HepG2 (cell line): ENCODE data around the gene ITGB2. TPM values are rescaled to one million over a fixed set of nuclear protein-coding genes. Genes with fewer than 3 reads are reported as not detected.

Experiments used
- CEBPG ChIP-seq: IDR thresholded peaks from 2 replicates; pipeline ENCODE4 v1.6.1; 2016
- CHCHD3 ChIP-seq: sonication (generic); formaldehyde crosslinking; IDR thresholded peaks from 2 replicates; pipeline ENCODE4 v1.8.0; 2022; ENCODE audit warnings: mild to moderate bottlenecking, missing genetic modification reagents, moderate library complexity
- FOXA3 ChIP-seq: IDR thresholded peaks from 2 replicates; pipeline ENCODE4 v1.6.1; 2016; ENCODE audit warnings: missing genetic modification reagents, missing compliant biosample characterization
- HES4 ChIP-seq: sonication (generic); formaldehyde crosslinking; IDR thresholded peaks from 2 replicates; pipeline ENCODE4 v1.9.0; 2021; ENCODE audit warnings: mild to moderate bottlenecking, missing genetic modification reagents, borderline replicate concordance
- JARID2 ChIP-seq: sonication (generic); formaldehyde crosslinking; IDR thresholded peaks from 2 replicates; pipeline ENCODE4 v1.8.1; 2023; ENCODE audit warnings: missing genetic modification reagents, inconsistent platforms; ENCODE audit not compliant: insufficient replicate concordance
- NR2F1 ChIP-seq, 2 experiments: fragments of 450-650 bp in 1 of 2; formaldehyde crosslinking in 1 of 2; IDR thresholded peaks; 2 replicates each; pipeline versions ENCODE4 v1.5.0 to v1.6.1; 2016 to 2020; ENCODE audit warnings: mild to moderate bottlenecking in 1 of 2, missing compliant biosample characterization in 1 of 2, missing genetic modification reagents in 1 of 2, moderate library complexity in 1 of 2
- PRMT3 ChIP-seq: sonication (generic); formaldehyde crosslinking; IDR thresholded peaks from 2 replicates; pipeline ENCODE4 v1.8.1; 2022; ENCODE audit warnings: low read depth, mild to moderate bottlenecking, moderate library complexity, missing genetic modification reagents, borderline replicate concordance
- ZNF138 ChIP-seq: sonication (generic); formaldehyde crosslinking; IDR thresholded peaks from 2 replicates; pipeline ENCODE4 v1.5.0; 2020; ENCODE audit warnings: mild to moderate bottlenecking, low read depth, missing genetic modification reagents
- ZNF430 ChIP-seq: sonication (generic); formaldehyde crosslinking; IDR thresholded peaks from 2 replicates; pipeline ENCODE4 v1.9.0; 2021; ENCODE audit warnings: mild to moderate bottlenecking, missing genetic modification reagents
- ZNF558 ChIP-seq: sonication (generic); formaldehyde crosslinking; IDR thresholded peaks from 2 replicates; pipeline ENCODE4 v1.9.0; 2022; ENCODE audit warnings: mild to moderate bottlenecking, missing genetic modification reagents, borderline replicate concordance
- ZNF567 ChIP-seq: sonication (generic); formaldehyde crosslinking; IDR thresholded peaks from 2 replicates; pipeline ENCODE4 v1.8.1; 2023; ENCODE audit warnings: mild to moderate bottlenecking, missing genetic modification reagents, borderline replicate concordance
- ZNF598 ChIP-seq: sonication (generic); formaldehyde crosslinking; IDR thresholded peaks from 2 replicates; pipeline ENCODE4 v1.5.1; 2020; ENCODE audit warnings: mild to moderate bottlenecking, missing genetic modification reagents, borderline replicate concordance
- ZXDC ChIP-seq: sonication (generic); formaldehyde crosslinking; IDR thresholded peaks from 2 replicates; pipeline ENCODE4 v1.5.0; 2020; ENCODE audit warnings: mild to moderate bottlenecking, missing genetic modification reagents
- polyA plus RNA-seq, 8 experiments: library from polyadenylated mRNA; depleted of rRNA in 3 of 8; stranded (reverse) in 7 of 8; unstranded in 1 of 8; fragments of >200 nt; fragmentation: Illumina TruSeq in 4 of 8; extraction: Trizol in 4 of 8; gene quantifications; 2 replicates each; pipeline versions ENCODE4 v1.2.1 to v1.2.3, GENCODE V29; 2011 to 2016; ENCODE audit warnings: low read depth in 4 of 8, missing spikeins in 1 of 8, mixed read lengths in 1 of 8; ENCODE audit not compliant: insufficient read depth in 1 of 8
- total RNA-seq, 5 experiments: library from RNA; depleted of rRNA; stranded (reverse); fragments of >200 nt; fragmentation: Illumina TruSeq; extraction: Trizol; gene quantifications; 2 replicates each; pipeline ENCODE4 v1.2.3, GENCODE V29; 2016; ENCODE audit warnings: low read depth in 1 of 5
- TF ChIP-seq, protein P1 (sequence below): sonication (generic); formaldehyde crosslinking; IDR thresholded peaks from 2 replicates; pipeline ENCODE4 v1.5.1; 2020; ENCODE audit warnings: mild to moderate bottlenecking, missing genetic modification reagents
- TF ChIP-seq, protein P2 (sequence below): sonication (generic); formaldehyde crosslinking; IDR thresholded peaks from 2 replicates; pipeline ENCODE4 v1.5.0; 2020; ENCODE audit warnings: mild to moderate bottlenecking, missing genetic modification reagents, borderline replicate concordance

The ITGB2 gene
- total and polyA plus RNA-seq, 2 of the 13 experiments (the other 11 are each of a cell fraction or from before 2014, with no cell fraction given) = 4.2 to 18.0 TPM

DNA sequence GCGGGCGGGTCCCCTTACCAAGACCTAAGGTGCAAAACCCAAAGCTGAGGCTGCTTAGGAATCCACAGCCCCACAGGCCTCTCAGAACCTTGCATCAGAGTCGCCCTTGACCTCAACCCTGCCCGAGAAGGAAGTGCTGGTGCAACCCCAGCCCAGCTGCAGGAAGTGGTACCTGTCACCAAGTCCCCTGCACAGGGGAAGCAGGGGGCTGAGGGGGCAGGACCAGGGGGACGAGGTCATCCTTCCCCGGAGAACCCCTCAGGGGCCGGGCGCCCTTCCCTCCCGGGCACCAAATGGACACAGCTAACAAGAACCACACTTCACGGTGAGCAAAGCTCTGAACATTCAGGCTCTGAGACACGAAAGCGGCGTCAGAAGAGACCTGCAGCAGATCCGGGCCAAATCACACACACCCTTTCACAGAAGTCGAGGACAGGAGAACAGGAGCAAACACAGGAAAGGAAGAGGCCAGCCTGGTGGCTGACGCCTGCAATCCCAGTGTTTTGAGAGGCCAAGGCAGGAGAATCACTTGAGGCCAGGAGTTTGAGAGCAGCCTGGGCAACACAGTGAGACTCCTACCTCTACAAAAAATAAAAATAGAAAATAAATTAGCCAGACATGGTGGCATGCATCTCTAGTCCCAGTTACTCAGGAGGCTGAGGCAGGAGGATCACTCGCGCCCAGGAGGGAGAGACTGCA, 6.4 kb downstream of the ITGB2 start (continued):
- TF ChIP-seq, protein P1, sequence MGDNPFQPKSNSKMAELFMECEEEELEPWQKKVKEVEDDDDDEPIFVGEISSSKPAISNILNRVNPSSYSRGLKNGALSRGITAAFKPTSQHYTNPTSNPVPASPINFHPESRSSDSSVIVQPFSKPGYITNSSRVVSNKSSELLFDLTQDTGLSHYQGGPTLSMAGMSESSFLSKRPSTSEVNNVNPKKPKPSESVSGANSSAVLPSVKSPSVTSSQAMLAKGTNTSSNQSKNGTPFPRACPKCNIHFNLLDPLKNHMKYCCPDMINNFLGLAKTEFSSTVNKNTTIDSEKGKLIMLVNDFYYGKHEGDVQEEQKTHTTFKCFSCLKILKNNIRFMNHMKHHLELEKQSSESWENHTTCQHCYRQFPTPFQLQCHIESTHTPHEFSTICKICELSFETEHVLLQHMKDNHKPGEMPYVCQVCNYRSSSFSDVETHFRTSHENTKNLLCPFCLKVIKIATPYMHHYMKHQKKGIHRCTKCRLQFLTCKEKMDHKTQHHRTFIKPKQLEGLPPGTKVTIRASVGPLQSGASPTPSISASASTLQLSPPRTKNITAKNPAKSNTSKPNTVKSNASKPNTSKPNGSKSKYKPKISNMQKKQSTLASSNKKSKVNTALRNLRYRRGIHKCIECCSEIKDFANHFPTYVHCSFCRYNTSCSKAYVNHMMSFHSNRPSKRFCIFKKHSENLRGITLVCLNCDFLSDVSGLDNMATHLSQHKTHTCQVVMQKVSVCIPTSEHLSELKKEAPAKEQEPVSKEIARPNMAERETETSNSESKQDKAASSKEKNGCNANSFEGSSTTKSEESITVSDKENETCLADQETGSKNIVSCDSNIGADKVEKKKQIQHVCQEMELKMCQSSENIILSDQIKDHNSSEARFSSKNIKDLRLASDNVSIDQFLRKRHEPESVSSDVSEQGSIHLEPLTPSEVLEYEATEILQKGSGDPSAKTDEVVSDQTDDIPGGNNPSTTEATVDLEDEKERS (CRISPR knock-in tag) = peak; percentile 51; the same call in 1 of the 2 replicates
- TF ChIP-seq ZNF430 (CRISPR knock-in tag) (no peak), CEBPG (CRISPR knock-in tag) (peak; percentile 92), ZNF138 (CRISPR knock-in tag) (no peak), FOXA3 (peak; percentile 53; the same call in 1 of the 2 replicates), ZNF567 (CRISPR knock-in tag) (peak; percentile 79; the same call in 1 of the 2 replicates), ZNF598 (CRISPR knock-in tag) (no peak), PRMT3 (no peak), ZXDC (CRISPR knock-in tag) (no peak), JARID2 (no peak), CHCHD3 (CRISPR knock-in tag) (no peak), NR2F1 (CRISPR knock-in tag; IDR thresholded peaks at IDR 0.05) (peak; percentile 92 to 98), ZNF558 (CRISPR knock-in tag) (no peak), HES4 (CRISPR knock-in tag) (0 out of 2 replicates have a peak, but pooled peaks have one; percentile 40)
- TF ChIP-seq, protein P2, sequence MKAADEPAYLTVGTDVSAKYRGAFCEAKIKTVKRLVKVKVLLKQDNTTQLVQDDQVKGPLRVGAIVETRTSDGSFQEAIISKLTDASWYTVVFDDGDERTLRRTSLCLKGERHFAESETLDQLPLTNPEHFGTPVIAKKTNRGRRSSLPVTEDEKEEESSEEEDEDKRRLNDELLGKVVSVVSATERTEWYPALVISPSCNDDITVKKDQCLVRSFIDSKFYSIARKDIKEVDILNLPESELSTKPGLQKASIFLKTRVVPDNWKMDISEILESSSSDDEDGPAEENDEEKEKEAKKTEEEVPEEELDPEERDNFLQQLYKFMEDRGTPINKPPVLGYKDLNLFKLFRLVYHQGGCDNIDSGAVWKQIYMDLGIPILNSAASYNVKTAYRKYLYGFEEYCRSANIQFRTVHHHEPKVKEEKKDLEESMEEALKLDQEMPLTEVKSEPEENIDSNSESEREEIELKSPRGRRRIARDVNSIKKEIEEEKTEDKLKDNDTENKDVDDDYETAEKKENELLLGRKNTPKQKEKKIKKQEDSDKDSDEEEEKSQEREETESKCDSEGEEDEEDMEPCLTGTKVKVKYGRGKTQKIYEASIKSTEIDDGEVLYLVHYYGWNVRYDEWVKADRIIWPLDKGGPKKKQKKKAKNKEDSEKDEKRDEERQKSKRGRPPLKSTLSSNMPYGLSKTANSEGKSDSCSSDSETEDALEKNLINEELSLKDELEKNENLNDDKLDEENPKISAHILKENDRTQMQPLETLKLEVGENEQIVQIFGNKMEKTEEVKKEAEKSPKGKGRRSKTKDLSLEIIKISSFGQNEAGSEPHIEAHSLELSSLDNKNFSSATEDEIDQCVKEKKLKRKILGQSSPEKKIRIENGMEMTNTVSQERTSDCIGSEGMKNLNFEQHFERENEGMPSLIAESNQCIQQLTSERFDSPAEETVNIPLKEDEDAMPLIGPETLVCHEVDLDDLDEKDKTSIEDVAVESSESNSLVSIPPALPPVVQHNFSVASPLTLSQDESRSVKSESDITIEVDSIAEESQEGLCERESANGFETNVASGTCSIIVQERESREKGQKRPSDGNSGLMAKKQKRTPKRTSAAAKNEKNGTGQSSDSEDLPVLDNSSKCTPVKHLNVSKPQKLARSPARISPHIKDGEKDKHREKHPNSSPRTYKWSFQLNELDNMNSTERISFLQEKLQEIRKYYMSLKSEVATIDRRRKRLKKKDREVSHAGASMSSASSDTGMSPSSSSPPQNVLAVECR = peak; percentile 80
